WTC11 (cell line): Measurements from ENCODE around the gene NT5C1A. TPM values are rescaled to one million over a fixed set of nuclear protein-coding genes. Genes with fewer than 3 reads are reported as not detected.

Source experiments
- ATAC-seq: fragments of 200-7000 bp; cut with Tn5 transposase; 2 replicates; pipeline ENCODE4 v1.10.0; 2021; ENCODE audit warnings: mild to moderate bottlenecking, moderate library complexity
- CTCF ChIA-PET: fragments of 300-600 bp; sonication (Branson Sonifier 250); formaldehyde crosslinking; loops from one replicate; lab custom pipeline; 2021; ENCODE audit warnings: antibody characterized with exemption; lab: Charles Lee
- POLR2A ChIA-PET: fragments of 350-600 bp; sonication (Branson Sonifier 250); formaldehyde crosslinking; loops from one replicate; lab custom pipeline; 2021; ENCODE audit warnings: antibody characterized with exemption; lab: Charles Lee
- DNase-seq: peaks from one replicate; pipeline ENCODE4 v3.0.0; 2021; ENCODE audit warnings: low spot score
- H3K27ac Mint-ChIP-seq: 2 replicates; pipeline ENCODE4 v1.8.0; 2021; ENCODE audit warnings: mixed read lengths
- H3K27me3 Mint-ChIP-seq: 2 replicates; pipeline ENCODE4 v1.8.0; 2021; ENCODE audit warnings: low read depth, mild to moderate bottlenecking, moderate library complexity, mixed read lengths
- H3K36me3 Mint-ChIP-seq: 2 replicates; pipeline ENCODE4 v1.8.0; 2021; ENCODE audit warnings: mixed read lengths
- H3K4me1 Mint-ChIP-seq: 2 replicates; pipeline ENCODE4 v1.8.0; 2022; ENCODE audit warnings: mixed read lengths
- H3K4me3 Mint-ChIP-seq: 2 replicates; pipeline ENCODE4 v1.8.0; 2021; ENCODE audit warnings: mild to moderate bottlenecking, moderate library complexity, mixed read lengths
- H3K9me3 Mint-ChIP-seq: 2 replicates; pipeline ENCODE4 v1.8.0; 2021; ENCODE audit warnings: mixed read lengths
- ATF1 ChIP-seq: sonication (generic); formaldehyde crosslinking; IDR thresholded peaks from 2 replicates; pipeline ENCODE4 v1.8.1; 2023; ENCODE audit warnings: mild to moderate bottlenecking, moderate library complexity, missing genetic modification reagents
- CDX4 ChIP-seq: fragments of 250-450 bp; sonication (Bioruptor Pico); IDR thresholded peaks from 2 replicates; pipeline ENCODE4 v1.9.0; 2021; ENCODE audit warnings: moderate library complexity, mild to moderate bottlenecking, inconsistent platforms, borderline replicate concordance
- CTCF ChIP-seq: fragments of 200-600 bp; IDR thresholded peaks from 2 replicates; pipeline ENCODE4 v1.8.0; 2022; ENCODE audit warnings: antibody characterized with exemption
- E2F1 ChIP-seq: sonication (generic); formaldehyde crosslinking; IDR thresholded peaks from 2 replicates; pipeline ENCODE4 v1.8.0; 2022; ENCODE audit warnings: mild to moderate bottlenecking, missing genetic modification reagents
- FOXP1 ChIP-seq: sonication (generic); formaldehyde crosslinking; IDR thresholded peaks from 2 replicates; pipeline ENCODE4 v1.8.0; 2022; ENCODE audit warnings: missing genetic modification reagents, mild to moderate bottlenecking, moderate library complexity, borderline replicate concordance
- FOXP4 ChIP-seq: sonication (generic); formaldehyde crosslinking; IDR thresholded peaks from 2 replicates; pipeline ENCODE4 v1.8.0; 2022; ENCODE audit warnings: mild to moderate bottlenecking, missing genetic modification reagents
- GTF2I ChIP-seq: fragments of 250-450 bp; sonication (Bioruptor Pico); conservative IDR thresholded peaks from 2 replicates; pipeline ENCODE4 v1.4.0; 2021; ENCODE audit warnings: mild to moderate bottlenecking
- IRF1 ChIP-seq: sonication (generic); formaldehyde crosslinking; IDR thresholded peaks from 2 replicates; pipeline ENCODE4 v1.8.0; 2023; ENCODE audit warnings: missing genetic modification reagents
- MXD4 ChIP-seq: fragments of 250-450 bp; sonication (Bioruptor Pico); IDR thresholded peaks from 2 replicates; pipeline ENCODE4 v1.8.0; 2021; ENCODE audit warnings: mild to moderate bottlenecking, moderate library complexity, borderline replicate concordance
- MYBL2 ChIP-seq: sonication (generic); formaldehyde crosslinking; IDR thresholded peaks from 2 replicates; pipeline ENCODE4 v1.8.1; 2023; ENCODE audit warnings: mild to moderate bottlenecking, moderate library complexity, missing genetic modification reagents
- NFATC4 ChIP-seq: fragments of 250-450 bp; sonication (Bioruptor Pico); IDR thresholded peaks from 2 replicates; pipeline ENCODE4 v1.9.0; 2021; ENCODE audit warnings: mild to moderate bottlenecking
- OVOL2 ChIP-seq: fragments of 250-450 bp; sonication (Bioruptor Pico); IDR thresholded peaks from 2 replicates; pipeline ENCODE4 v1.9.0; 2021; ENCODE audit warnings: mild to moderate bottlenecking, borderline replicate concordance
- PRDM15 ChIP-seq: sonication (generic); formaldehyde crosslinking; IDR thresholded peaks from 2 replicates; pipeline ENCODE4 v1.8.0; 2022; ENCODE audit warnings: missing genetic modification reagents
- RORB ChIP-seq: fragments of 250-450 bp; sonication (Bioruptor Pico); IDR thresholded peaks from 2 replicates; pipeline ENCODE4 v1.9.0; 2021; ENCODE audit warnings: mild to moderate bottlenecking
- SMAD3 ChIP-seq: sonication (generic); formaldehyde crosslinking; IDR thresholded peaks from 2 replicates; pipeline ENCODE4 v1.8.0; 2022; ENCODE audit warnings: missing genetic modification reagents, mild to moderate bottlenecking, borderline replicate concordance
- USF2 ChIP-seq: sonication (generic); formaldehyde crosslinking; IDR thresholded peaks from 2 replicates; pipeline ENCODE4 v1.8.1; 2023; ENCODE audit warnings: mild to moderate bottlenecking, missing genetic modification reagents, moderate library complexity
- ZBTB43 ChIP-seq: sonication (generic); formaldehyde crosslinking; IDR thresholded peaks from 2 replicates; pipeline ENCODE4 v1.8.1; 2023; ENCODE audit warnings: mild to moderate bottlenecking, missing genetic modification reagents
- ZNF396 ChIP-seq: fragments of 250-450 bp; sonication (Bioruptor Pico); IDR thresholded peaks from 2 replicates; pipeline ENCODE4 v1.8.0; 2021; ENCODE audit warnings: mild to moderate bottlenecking, moderate library complexity, borderline replicate concordance
- ZNF416 ChIP-seq: fragments of 250-450 bp; sonication (Bioruptor Pico); IDR thresholded peaks from 2 replicates; pipeline ENCODE4 v1.9.0; 2021; ENCODE audit warnings: mild to moderate bottlenecking, inconsistent platforms
- ZNF512 ChIP-seq: sonication (generic); formaldehyde crosslinking; IDR thresholded peaks from 2 replicates; pipeline ENCODE4 v1.8.1; 2022; ENCODE audit warnings: missing genetic modification reagents, borderline replicate concordance
- total RNA-seq: library from RNA; stranded (reverse); gene quantifications from 3 replicates; pipeline ENCODE4 v1.2.3, GENCODE V29; 2021

Gene NT5C1A
- total RNA-seq, 1 experiment from 2014 or later = not detected

GRCh38 chr1:39635205-39635870, 36.6 kb downstream of the NT5C1A start (continued):
- TF ChIP-seq CTCF = no peak
- no peak for TF ChIP-seq ZNF396
- no peak for TF ChIP-seq RORB
- TF ChIP-seq USF2 (CRISPR knock-in tag) = no peak

- Mint-ChIP-seq H3K9me3 (no peaks in the 10 kb centered on the region), H3K4me1 (peaks cover 21% of the 10 kb centered on the region), H3K36me3 (no peaks in the 10 kb centered on the region), H3K27me3 (peaks cover 94% of the 10 kb centered on the region), H3K4me3 (peak overlapping the region; percentile 65), H3K27ac (no peak overlapping the region)
- ChIA-PET POLR2A (interaction anchor here (1.9 kb wide), 1 partner anchor 13 kb away, joined by 6 read pairs; no protein-coding TSS in a partner anchor), CTCF (interaction anchor here (0.8 to 7.3 kb wide), 6 partner anchors 13 to 87 kb away, joined by 3 to 44 read pairs (median 9); no protein-coding TSS in a partner anchor)
- no peak for DNase-seq
- no peak for ATAC-seq
- TF ChIP-seq ATF1 (CRISPR knock-in tag) (no peak), SMAD3 (CRISPR knock-in tag) (no peak), NFATC4 (no peak), MXD4 (CRISPR knock-in tag) (no peak), E2F1 (CRISPR knock-in tag) (no peak), IRF1 (CRISPR knock-in tag) (no peak), GTF2I (CRISPR knock-in tag) (no peak), ZBTB43 (no peak), ZNF512 (CRISPR knock-in tag) (no peak), FOXP4 (CRISPR knock-in tag) (no peak), ZNF396 (no peak), ZNF416 (CRISPR knock-in tag) (no peak), PRDM15 (no peak), USF2 (CRISPR knock-in tag) (no peak), OVOL2 (CRISPR knock-in tag) (no peak), FOXP1 (no peak), CDX4 (no peak), MYBL2 (CRISPR knock-in tag) (no peak)
These were observed 38.5 kb downstream of the NT5C1A start for GRCh38 chr1:39633422-39633821.
